ENCODE data around the gene MAP1LC3B2. TPM values are rescaled to one million over a fixed set of nuclear protein-coding genes. Genes with fewer than 3 reads are reported as not detected.
A peak's percentile ranks its signal among the peaks of the same experiment; 100 is the strongest.

Gene MAP1LC3B2
- 0.22 TPM in 1 of 2 replicates, not detected in the other for total RNA-seq (2012; rRNA removed)

GRCh38 chr12:116559162-116559935 lies at the start of gene MAP1LC3B2:
Gene MAP1LC3B2 (plus strand): TSS chr12:116559381. CDS start chr12:116575943, 16,562 bp downstream.
- H3K4me2 ChIP-seq (ENCODE audit: low read length), result peak within 1 kb of the TSS; percentile 59
- no peaks in the 10 kb centered on the region for H3K9me3 ChIP-seq (replicated peaks; ENCODE audit: low read length)
- peak within 1 kb of the TSS; percentile 0 for H3K4me3 ChIP-seq (ENCODE audit: low read length)
- H3K27me3 ChIP-seq (ENCODE audit: control insufficient read depth, insufficient read depth, low read length), result no peaks in the 10 kb centered on the region
- H3K4me1 ChIP-seq (ENCODE audit: control insufficient read depth, insufficient read depth, low read length), result peaks cover 20% of the 10 kb centered on the region
- no peaks in the 10 kb centered on the region for H3K36me3 ChIP-seq (ENCODE audit: insufficient read depth, low read length)
- peak within 1 kb of the TSS; percentile 71 for H3K9ac ChIP-seq (ENCODE audit: low read depth, low read length)

- Histone ChIP-seq H3K4me1 (ENCODE audit: control insufficient read depth, insufficient read depth, low read length) (peaks cover 1% of the 10 kb centered on the region), H3K27me3 (ENCODE audit: control insufficient read depth, insufficient read depth, low read length) (peaks cover 11% of the 10 kb centered on the region), H3K4me2 (ENCODE audit: low read length) (no peak overlapping the region), H3K9me3 (replicated peaks; ENCODE audit: low read length) (no peaks in the 10 kb centered on the region), H3K9ac (ENCODE audit: low read depth, low read length) (no peak overlapping the region), H3K4me3 (ENCODE audit: low read length) (no peak overlapping the region), H3K36me3 (ENCODE audit: insufficient read depth, low read length) (no peaks in the 10 kb centered on the region)
These were observed 45.2 kb upstream of the MAP1LC3B2 start for GRCh38 chr12:116513944-116514343.

- Histone ChIP-seq H3K4me1 (ENCODE audit: control insufficient read depth, insufficient read depth, low read length) (peaks cover 2% of the 10 kb centered on the region), H3K9me3 (replicated peaks; ENCODE audit: low read length) (no peaks in the 10 kb centered on the region), H3K36me3 (ENCODE audit: insufficient read depth, low read length) (no peaks in the 10 kb centered on the region), H3K9ac (ENCODE audit: low read depth, low read length) (no peak overlapping the region), H3K4me3 (ENCODE audit: low read length) (no peak overlapping the region), H3K4me2 (ENCODE audit: low read length) (no peak overlapping the region), H3K27me3 (ENCODE audit: control insufficient read depth, insufficient read depth, low read length) (peaks cover 11% of the 10 kb centered on the region)
These were observed 43.5 kb upstream of the MAP1LC3B2 start for GRCh38 chr12:116515684-116516083.

- Histone ChIP-seq H3K9me3 (replicated peaks; ENCODE audit: low read length) (no peaks in the 10 kb centered on the region), H3K36me3 (ENCODE audit: insufficient read depth, low read length) (no peaks in the 10 kb centered on the region), H3K4me2 (ENCODE audit: low read length) (no peak overlapping the region), H3K4me1 (ENCODE audit: control insufficient read depth, insufficient read depth, low read length) (peaks cover 11% of the 10 kb centered on the region), H3K9ac (ENCODE audit: low read depth, low read length) (no peak overlapping the region), H3K4me3 (ENCODE audit: low read length) (no peak overlapping the region), H3K27me3 (ENCODE audit: control insufficient read depth, insufficient read depth, low read length) (peaks cover 11% of the 10 kb centered on the region)
These were observed 42.5 kb upstream of the MAP1LC3B2 start for GRCh38 chr12:116516657-116517056.

GRCh38 chr12:116517431-116518045 lies 41.6 kb upstream of the MAP1LC3B2 start:
- H3K4me3 ChIP-seq (ENCODE audit: low read length), result no peak overlapping the region
- H3K9ac ChIP-seq (ENCODE audit: low read depth, low read length), result no peak overlapping the region
- H3K9me3 ChIP-seq (replicated peaks; ENCODE audit: low read length), result no peaks in the 10 kb centered on the region
- H3K36me3 ChIP-seq (ENCODE audit: insufficient read depth, low read length), result no peaks in the 10 kb centered on the region
- H3K4me1 ChIP-seq (ENCODE audit: control insufficient read depth, insufficient read depth, low read length), result peaks cover 11% of the 10 kb centered on the region
- no peak overlapping the region for H3K4me2 ChIP-seq (ENCODE audit: low read length)
- H3K27me3 ChIP-seq (ENCODE audit: control insufficient read depth, insufficient read depth, low read length), result peaks cover 11% of the 10 kb centered on the region

- no peaks in the 10 kb centered on the region for H3K36me3 ChIP-seq (ENCODE audit: insufficient read depth, low read length)
- no peak overlapping the region for H3K4me3 ChIP-seq (ENCODE audit: low read length)
- peaks cover 8% of the 10 kb centered on the region for H3K27me3 ChIP-seq (ENCODE audit: control insufficient read depth, insufficient read depth, low read length)
- peaks cover 19% of the 10 kb centered on the region for H3K4me1 ChIP-seq (ENCODE audit: control insufficient read depth, insufficient read depth, low read length)
- no peaks in the 10 kb centered on the region for H3K9me3 ChIP-seq (replicated peaks; ENCODE audit: low read length)
- no peak overlapping the region for H3K4me2 ChIP-seq (ENCODE audit: low read length)
- H3K9ac ChIP-seq (ENCODE audit: low read depth, low read length), result no peak overlapping the region
These were observed 38.9 kb upstream of the MAP1LC3B2 start for GRCh38 chr12:116520225-116520760.

- H3K4me2 ChIP-seq (ENCODE audit: low read length), result peak overlapping the region; percentile 47
- no peak overlapping the region for H3K4me3 ChIP-seq (ENCODE audit: low read length)
- no peak overlapping the region for H3K9ac ChIP-seq (ENCODE audit: low read depth, low read length)
- H3K27me3 ChIP-seq (ENCODE audit: control insufficient read depth, insufficient read depth, low read length), result peaks cover 5% of the 10 kb centered on the region
- no peaks in the 10 kb centered on the region for H3K9me3 ChIP-seq (replicated peaks; ENCODE audit: low read length)
- peaks cover 24% of the 10 kb centered on the region for H3K4me1 ChIP-seq (ENCODE audit: control insufficient read depth, insufficient read depth, low read length)
- no peaks in the 10 kb centered on the region for H3K36me3 ChIP-seq (ENCODE audit: insufficient read depth, low read length)
These were observed 38.2 kb upstream of the MAP1LC3B2 start for GRCh38 chr12:116520801-116521471.

- no peak overlapping the region for H3K4me2 ChIP-seq (ENCODE audit: low read length)
- no peak overlapping the region for H3K9ac ChIP-seq (ENCODE audit: low read depth, low read length)
- no peaks in the 10 kb centered on the region for H3K36me3 ChIP-seq (ENCODE audit: insufficient read depth, low read length)
- peaks cover 45% of the 10 kb centered on the region for H3K4me1 ChIP-seq (ENCODE audit: control insufficient read depth, insufficient read depth, low read length)
- H3K27me3 ChIP-seq (ENCODE audit: control insufficient read depth, insufficient read depth, low read length), result no peaks in the 10 kb centered on the region
- H3K9me3 ChIP-seq (replicated peaks; ENCODE audit: low read length), result no peaks in the 10 kb centered on the region
- H3K4me3 ChIP-seq (ENCODE audit: low read length), result no peak overlapping the region
These were observed 34.9 kb upstream of the MAP1LC3B2 start for GRCh38 chr12:116524311-116524710.

GRCh38 chr12:116524964-116525379 lies 34.2 kb upstream of the MAP1LC3B2 start:
- Histone ChIP-seq H3K9ac (ENCODE audit: low read depth, low read length) (peak overlapping the region; percentile 24), H3K36me3 (ENCODE audit: insufficient read depth, low read length) (no peaks in the 10 kb centered on the region), H3K9me3 (replicated peaks; ENCODE audit: low read length) (no peaks in the 10 kb centered on the region), H3K27me3 (ENCODE audit: control insufficient read depth, insufficient read depth, low read length) (no peaks in the 10 kb centered on the region), H3K4me3 (ENCODE audit: low read length) (peak overlapping the region; percentile 18), H3K4me1 (ENCODE audit: control insufficient read depth, insufficient read depth, low read length) (peaks cover 46% of the 10 kb centered on the region), H3K4me2 (ENCODE audit: low read length) (peak overlapping the region; percentile 80)

GRCh38 chr12:116525418-116526001 lies 33.7 kb upstream of the MAP1LC3B2 start:
- H3K9ac ChIP-seq (ENCODE audit: low read depth, low read length), result peak overlapping the region; percentile 70
- H3K4me3 ChIP-seq (ENCODE audit: low read length), result peak overlapping the region; percentile 51
- H3K4me2 ChIP-seq (ENCODE audit: low read length), result peak overlapping the region; percentile 80

GRCh38 chr12:116528065-116528464 lies 31.1 kb upstream of the MAP1LC3B2 start:
- Histone ChIP-seq H3K27me3 (ENCODE audit: control insufficient read depth, insufficient read depth, low read length) (no peaks in the 10 kb centered on the region), H3K36me3 (ENCODE audit: insufficient read depth, low read length) (no peaks in the 10 kb centered on the region), H3K4me1 (ENCODE audit: control insufficient read depth, insufficient read depth, low read length) (peaks cover 38% of the 10 kb centered on the region), H3K4me2 (ENCODE audit: low read length) (peak overlapping the region; percentile 40), H3K9ac (ENCODE audit: low read depth, low read length) (no peak overlapping the region), H3K4me3 (ENCODE audit: low read length) (no peak overlapping the region), H3K9me3 (replicated peaks; ENCODE audit: low read length) (no peaks in the 10 kb centered on the region)

More at GRCh38 chr12:116525418-116526001, 33.7 kb upstream of the MAP1LC3B2 start:
- Histone ChIP-seq H3K27me3 (ENCODE audit: control insufficient read depth, insufficient read depth, low read length) (no peaks in the 10 kb centered on the region), H3K36me3 (ENCODE audit: insufficient read depth, low read length) (no peaks in the 10 kb centered on the region), H3K4me1 (ENCODE audit: control insufficient read depth, insufficient read depth, low read length) (peaks cover 45% of the 10 kb centered on the region), H3K9me3 (replicated peaks; ENCODE audit: low read length) (no peaks in the 10 kb centered on the region)

Data from skeletal muscle satellite cell (primary cell).